ENCODE data around the gene THG1L. TPM values are rescaled to one million over a fixed set of nuclear protein-coding genes. Genes with fewer than 3 reads are reported as not detected.

Gene THG1L
- total RNA-seq: 23.9 and 38.6 TPM in 2 replicates

GRCh38 chr5:157731272-157732129 lies at the start of gene THG1L:
Gene THG1L, plus strand, starts transcription at chr5:157731420. Its CDS starts 21 bp downstream, at chr5:157731441.

DNA sequence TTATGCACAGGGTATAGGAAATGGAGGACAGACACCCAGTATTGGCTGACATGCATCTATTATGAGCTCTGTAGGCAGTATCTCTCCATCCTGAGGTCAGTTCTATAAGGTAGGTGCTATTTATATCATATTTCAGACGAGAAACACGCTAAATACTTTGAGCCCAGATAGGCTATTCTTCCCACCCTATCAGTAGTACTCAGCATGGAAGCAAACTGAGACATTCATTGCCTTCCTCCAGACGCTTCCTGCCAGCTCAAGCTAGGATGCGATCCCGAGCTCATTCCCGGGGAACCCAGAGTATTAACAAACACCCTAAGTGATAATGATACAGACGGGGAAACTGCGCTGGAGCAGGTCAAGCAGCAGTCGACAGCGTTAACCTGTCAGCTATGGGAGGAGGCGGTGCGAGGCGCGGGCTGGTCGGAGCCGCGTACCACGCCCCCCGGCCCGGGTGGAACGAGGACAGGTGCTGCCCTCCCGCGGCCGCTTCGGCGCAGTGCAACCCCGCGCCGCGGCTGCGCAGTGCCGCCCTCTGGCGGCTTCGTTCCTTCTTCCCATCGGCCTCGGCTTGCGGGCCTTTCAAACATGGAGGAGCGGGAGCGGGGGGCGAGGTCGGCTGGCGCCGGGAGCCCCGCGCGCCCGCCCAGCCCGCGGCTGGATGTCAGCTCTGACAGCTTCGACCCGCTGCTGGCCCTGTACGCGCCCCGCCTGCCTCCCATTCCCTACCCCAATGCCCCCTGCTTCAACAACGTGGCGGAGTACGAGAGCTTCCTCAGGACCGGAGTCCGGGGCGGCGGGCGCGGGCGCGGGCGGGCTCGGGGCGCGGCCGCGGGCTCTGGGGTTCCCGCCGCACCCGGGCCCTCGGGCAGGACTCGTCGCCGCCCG lies 12.2 kb downstream of the THG1L start, which contains the start of gene LSM11:
LSM11 (plus strand) TSS at position 550 of the 888 bp plus-strand sequence; CDS start at position 589, 39 bp downstream.

Other genes starting within 250 kb of the THG1L start
- 2.7 and 11.2 TPM in 2 replicates for gene ADAM19, start 155.6 kb upstream of the THG1L start, total RNA-seq
- gene SOX30, start 79.0 kb upstream of the THG1L start, total RNA-seq: under 0.01 TPM in 1 of 2 replicates, not detected in the other
- not detected in 2 replicates for gene C5orf52, start 59.9 kb upstream of the THG1L start, total RNA-seq
- 3.8 and 4.1 TPM in 2 replicates for gene LSM11, start 12.3 kb downstream of the THG1L start, total RNA-seq
- 164 and 276 TPM in 2 replicates for gene CLINT1, start 127.7 kb downstream of the THG1L start, total RNA-seq

Measured in nasal cavity respiratory epithelium epithelial cell of viscerocranial mucosa (primary cell).